Daoy (cell line): ENCODE results near the gene CELF4. TPM values are rescaled to one million over a fixed set of nuclear protein-coding genes. Genes with fewer than 3 reads are reported as not detected.
"Not testable (repeated sequence)": the region's sequence is repeated elsewhere in the genome, so short reads cannot be mapped to it uniquely, and the experiment has no call there.

Experiments
- DNase-seq: peaks from one replicate; pipeline ENCODE4 v3.0.0-alpha.2; 2015; ENCODE audit warnings: low read depth
- total RNA-seq: library from RNA; depleted of rRNA; stranded (reverse); fragments of >200 nt; shearing (Covaris generic); gene quantifications from 2 replicates; pipeline ENCODE4 v1.2.3, GENCODE V29; 2014

CELF4 gene
- total RNA-seq, 1 experiment from 2014 or later: not detected

DNA sequence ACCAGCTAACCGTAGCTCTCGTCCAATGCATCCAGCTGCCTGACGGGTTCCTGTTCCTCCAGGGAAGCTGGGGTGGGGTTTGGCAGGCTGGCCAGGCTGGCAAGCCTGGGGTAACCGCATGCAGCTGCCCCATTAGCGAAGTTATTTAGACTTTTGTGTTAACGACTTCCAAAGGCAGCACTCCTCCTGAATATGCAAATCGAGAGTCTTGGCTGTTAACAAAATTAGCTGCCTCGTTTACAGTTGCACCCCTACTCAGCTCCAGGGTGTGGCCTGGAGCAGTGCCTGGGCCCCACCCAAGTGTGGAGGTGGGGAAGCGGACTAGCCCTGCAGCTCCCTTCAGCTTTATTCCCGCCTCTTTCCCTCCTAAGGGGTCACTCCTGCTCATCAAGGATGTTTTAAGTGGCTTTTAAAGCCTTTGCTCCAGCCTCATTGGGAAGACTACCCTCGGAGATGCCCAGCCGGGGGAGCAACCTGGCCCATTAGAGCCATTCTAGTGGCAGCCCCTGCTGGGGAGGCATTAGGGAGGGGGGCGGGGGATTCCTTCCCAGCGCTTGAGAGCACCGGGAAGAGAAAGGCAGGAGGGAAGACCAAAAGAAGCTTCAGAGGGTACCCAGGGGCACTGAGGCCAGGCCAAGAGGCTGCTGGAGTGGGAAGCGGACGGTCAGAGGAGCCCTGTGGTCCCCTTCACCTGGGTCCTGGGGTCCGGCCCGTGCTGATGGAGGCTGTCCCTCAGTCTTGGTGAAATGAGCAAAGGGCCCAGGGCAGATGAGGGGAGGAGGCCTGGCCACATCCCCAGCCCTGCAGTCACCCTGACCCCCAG is 204.1 kb downstream of the CELF4 start:
- no peak for DNase-seq

DNA sequence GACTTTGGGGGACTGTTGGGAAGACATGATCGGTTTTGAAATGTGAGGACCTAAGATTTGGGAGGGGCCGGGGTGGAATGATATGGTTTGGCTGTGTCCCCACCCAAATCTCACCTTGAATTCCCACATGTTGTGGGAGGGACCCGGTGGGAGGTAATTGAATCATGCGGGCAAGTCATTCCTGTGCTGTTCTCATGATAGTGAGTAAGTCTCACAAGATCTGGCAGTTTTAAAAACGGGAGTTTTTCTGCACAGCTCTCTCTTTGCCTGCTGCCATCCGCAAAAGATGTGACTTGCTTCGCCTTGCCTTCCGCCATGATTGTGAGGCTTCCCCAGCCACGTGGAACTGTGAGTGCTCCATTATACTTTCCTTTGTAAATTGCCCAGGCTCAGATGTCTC is 207.5 kb downstream of the CELF4 start:
- not testable (repeated sequence) for DNase-seq

DNA sequence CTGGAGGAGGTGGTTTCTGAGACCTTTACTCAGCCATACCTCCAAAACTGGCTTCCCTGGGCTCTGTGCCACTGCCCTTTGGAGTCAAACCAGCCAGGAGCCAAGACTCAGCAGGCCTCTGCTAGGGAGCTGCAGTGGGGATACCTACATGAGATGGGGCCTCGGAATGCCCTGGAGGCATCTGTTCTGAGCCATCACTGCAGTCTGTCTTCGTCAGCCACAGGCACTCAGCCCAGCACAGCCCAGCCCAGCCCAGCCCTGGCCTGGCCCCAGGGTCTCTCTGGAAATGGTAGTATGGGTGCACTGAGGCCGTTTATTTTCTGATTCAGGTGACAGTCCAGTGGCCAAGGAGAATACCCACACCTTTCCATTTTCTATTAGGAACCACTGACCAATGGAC is 209.8 kb downstream of the CELF4 start:
- no peak for DNase-seq

DNA sequence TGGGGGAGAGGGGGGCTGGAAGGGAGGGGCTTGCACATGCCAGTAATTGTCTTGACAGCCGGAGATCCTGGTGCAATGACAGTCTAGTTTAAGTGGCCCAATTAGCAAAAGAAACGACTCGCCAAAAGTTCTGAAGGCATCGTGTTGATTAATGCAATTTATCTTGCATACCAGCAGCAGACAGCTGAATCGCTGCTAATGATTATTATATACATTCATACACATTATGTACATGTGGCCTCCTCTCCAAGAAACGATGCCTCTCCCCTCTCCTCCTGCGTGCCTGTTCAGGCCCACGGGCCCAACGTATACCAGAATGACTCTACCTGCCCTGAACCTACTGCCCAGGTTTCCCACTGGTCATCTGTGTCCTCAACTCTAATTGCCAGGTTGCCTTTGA is 214.5 kb downstream of the CELF4 start:
- DNase-seq: no peak

DNA sequence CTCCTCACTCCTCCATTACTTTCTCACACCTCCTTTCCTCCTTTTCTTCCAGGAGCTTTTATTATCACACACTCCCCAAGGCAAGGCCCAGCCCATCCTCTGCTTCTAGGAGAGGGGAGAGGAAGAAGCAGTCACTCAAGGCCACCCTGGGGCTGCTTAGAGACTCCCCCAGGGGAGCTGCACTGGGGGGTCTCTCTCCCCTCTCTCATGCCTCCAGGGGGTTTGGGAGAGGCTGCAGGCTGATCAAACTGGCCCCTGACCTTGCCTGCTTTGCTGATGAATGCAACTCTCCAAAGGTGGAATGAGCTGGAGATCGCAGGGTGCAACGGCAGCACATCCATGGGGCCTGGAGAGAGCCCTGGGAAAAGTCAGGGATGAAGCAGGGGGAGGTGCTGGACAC is 216.9 kb downstream of the CELF4 start:
- DNase-seq: no peak

DNA sequence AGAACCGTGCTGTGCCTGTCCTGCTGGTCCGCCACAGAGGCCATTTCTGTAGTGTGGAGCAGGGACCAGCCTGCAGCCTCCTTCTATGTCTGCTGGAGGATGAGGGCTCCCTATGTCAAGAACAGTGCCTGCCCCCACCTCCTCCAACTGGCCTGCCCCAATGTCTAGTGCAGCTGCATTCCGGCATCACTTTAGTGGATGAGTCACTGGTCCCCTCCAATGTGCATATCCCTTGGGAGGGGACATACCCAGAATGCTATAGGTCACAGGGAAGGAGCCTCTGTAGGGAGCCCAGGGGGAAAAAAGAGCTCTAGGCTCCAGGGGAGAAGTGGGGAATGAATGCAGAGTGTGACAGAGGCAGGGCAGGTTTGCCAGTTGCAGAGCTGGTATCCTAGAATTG is 219.6 kb downstream of the CELF4 start:
- DNase-seq: no peak

DNA sequence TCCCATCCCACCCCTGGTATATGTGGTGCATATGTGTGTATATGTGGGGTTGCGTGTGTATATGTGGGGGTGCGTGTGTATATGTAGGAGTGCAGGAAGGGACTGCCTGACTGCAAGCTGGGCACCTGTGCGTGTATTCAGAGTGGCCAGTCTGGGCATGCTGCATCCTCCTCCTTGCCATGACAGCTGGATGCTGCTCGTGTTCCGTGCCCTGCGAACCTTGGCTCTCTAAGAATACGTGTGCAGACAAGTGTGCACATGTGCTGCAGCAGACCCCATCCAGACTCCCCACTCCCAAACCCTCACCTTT is 222.1 kb downstream of the CELF4 start:
- DNase-seq: no peak

DNA sequence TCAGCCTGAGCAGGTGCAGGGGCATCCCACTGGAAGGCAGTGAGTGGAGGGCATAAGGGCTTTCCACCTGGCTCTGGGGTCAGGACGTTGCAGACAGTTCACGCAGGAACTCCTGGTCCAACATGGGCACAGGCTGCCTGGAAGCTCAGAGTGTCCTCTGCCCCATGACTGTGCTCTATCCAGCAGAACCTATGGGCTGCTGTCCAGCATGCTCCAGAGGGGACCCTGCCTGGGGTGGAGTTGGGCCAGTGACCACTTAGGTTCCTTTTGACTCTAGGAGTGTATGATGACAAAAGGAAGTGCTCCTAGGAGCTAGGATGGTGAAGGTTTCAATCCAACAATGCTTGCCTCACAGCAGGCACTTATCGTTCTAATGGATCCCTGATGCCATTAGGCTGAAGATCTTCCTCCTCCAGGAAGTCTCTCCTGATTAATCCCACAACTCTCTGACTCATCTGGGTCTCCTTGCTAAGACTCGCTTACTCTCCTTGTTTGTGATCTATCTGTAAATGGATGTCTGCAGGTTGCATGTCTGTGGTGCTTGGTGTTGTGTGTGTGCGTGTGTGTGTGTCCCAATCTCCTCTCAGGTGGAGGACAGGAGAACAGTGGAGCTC is 224.0 kb downstream of the CELF4 start:
- no peak for DNase-seq

DNA sequence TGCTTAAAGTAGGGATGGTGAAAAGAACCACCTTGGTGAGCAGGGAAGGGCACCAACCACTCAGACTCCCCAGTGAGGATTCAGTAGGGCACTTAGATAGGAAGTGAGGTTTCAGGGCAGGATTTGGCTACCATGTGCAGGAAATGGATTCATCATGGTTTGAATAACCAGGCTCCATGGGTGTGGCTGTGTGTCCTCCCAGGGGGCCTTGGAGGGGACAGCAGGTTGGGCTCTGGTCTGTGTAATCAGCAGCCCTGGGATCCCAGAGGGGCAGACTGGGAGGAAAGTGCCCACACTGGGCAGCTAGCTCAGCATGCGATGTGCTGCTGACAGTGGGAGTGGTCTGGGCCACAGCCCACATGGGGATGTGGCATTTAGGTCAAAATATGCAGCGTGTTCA is 224.6 kb downstream of the CELF4 start:
- peak; percentile 35 for DNase-seq

DNA sequence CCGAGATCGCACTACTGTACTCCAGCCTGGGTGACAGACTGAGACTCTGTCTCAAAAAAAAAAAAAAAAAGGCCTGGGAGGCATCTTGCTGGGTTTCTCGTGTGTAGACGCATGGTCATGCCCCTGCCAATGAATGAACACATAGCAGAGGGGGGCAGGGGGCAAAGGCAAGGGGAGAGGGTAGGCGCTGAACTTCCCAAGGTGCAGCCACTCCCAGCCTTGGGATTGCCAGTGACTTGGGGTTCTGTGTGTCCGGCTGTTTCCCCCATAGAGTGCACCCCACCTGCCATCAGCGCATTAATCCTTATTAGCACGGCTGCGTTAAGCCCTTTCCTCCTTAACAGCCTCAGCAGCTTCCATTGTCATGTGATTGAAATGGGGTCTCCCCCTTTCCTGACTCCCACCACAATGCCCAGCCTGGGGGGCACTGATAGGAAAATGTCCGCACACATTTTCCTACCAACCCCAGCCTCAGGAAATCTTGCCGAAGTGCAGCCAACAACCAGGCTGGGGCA is 225.8 kb downstream of the CELF4 start:
- DNase-seq: no peak

DNA sequence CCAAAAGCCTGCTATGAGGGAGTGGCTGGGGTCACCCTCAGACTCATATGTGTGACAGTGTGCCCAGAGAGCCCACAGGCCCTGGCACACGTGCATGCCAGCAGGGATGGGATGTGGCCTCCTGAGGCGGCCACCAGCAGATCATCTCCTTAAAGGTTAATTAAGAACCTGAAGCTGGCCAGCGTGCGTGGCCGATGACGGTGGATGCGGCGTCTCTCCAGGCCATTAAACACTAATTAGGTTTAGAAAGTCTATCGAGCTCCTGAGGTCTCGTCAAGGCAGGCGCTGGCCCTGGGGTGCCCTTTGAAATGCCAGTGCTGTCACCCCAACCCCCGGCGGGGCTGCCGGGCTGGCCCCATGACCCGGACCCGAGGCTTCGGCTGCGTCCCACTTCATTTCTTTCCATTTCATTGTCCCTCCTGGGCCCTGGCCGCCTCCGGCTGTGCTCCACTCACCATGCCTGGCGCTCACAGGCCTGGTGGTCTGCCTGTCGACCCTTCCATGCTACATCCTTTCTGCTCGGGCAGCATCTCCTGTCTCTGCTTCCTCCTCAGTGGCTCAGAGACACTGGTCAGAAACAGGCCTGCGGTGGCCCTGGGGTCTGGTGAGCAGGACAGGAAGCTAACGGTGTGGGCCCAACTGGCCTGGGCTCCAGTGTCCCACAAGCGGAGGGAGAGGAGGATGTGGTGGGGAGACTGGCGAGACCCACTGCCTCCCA is 228.9 kb downstream of the CELF4 start:
- no peak for DNase-seq

DNA sequence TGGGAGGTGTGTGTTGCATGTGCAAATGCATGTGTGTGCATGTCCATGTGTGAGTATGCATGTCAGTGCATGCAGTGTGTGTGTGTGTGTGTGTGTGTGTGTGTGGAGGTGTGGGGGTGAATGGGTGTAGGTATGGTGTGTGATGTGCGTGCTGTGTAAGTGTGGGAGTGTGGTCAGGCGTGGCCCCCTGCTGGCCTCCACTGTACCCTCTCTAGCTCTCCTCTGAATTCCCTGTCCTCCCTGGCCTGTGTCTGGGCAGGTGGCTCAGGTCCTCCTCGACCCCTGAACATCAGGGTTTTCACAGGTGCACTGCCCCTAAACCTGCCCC is 230.2 kb downstream of the CELF4 start:
- DNase-seq: peak; percentile 22

DNA sequence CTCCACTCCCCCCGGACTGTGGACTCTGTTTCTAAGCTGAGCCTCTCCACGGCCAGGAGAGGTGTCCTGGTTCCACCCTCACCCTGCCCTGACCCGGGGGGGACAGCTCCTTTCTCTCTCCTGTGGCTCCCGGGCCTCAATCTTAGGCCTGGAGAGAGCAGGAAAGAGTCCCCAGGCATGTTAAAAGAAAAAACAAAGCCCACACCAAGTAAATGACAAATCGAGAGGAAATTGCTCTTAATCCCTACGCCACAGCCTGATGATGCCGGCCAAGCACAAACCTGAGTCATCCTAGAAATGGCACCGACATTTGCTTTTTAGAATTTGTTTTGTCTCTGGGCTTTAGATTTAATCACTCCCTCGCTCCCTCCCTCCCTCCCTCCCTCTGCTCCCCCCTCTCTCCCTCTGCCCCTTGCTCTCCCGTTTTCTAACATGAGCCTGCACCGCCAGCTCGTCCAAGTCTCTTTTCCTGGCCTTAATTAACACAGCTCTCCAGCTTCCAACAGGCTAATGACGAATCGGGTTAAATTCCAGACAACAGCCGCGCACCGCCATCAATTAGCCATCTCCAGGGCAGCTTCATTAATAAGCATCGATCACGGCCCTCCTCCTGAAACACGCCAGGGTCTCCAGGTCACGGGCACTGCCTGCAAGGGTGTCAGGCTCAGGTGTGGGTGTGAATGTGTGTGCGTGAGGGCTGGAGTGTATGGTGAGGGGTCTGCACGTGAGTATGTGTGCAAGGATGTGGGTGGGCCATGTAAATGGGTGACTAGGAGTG is 230.8 kb downstream of the CELF4 start:
- peak; percentile 70 for DNase-seq

DNA sequence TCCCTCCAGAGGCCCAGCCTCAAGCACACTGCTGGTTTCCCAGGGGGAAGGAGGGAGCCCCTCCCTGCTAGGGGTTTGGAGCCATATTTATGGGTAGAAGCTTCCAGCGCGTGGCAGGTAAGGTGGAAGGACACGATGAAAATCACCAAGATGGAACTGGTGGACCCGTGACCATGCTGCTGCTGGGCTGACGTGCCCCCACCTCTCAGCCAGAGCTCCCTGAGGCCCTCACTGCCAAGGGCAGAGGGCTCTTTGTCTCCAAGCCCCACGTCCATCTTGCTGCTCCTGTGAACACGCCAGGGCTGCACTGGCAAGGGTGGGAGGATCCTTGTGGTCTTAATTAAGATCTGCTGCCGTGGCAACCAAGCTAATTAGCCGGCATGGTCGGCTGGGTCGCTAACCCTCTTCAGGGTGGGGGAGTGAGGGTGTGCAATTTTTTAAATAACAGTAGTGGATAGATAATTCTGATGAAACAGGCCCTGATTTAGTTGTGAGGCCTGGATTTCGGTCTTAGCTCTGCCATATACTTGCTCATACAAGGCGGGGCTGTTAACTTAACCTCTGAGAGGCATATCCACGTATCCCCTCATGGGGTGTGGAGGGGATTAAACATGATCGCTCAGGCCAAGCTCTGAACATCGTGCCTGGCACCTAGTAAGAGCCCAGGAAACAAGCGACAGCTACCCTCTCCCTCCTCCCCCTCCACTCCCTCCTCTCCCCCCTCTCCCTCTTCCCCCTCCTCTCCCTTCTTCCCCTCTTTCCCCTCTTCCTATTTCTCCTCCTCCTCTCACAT is 232.8 kb downstream of the CELF4 start:
- DNase-seq: no peak

DNA sequence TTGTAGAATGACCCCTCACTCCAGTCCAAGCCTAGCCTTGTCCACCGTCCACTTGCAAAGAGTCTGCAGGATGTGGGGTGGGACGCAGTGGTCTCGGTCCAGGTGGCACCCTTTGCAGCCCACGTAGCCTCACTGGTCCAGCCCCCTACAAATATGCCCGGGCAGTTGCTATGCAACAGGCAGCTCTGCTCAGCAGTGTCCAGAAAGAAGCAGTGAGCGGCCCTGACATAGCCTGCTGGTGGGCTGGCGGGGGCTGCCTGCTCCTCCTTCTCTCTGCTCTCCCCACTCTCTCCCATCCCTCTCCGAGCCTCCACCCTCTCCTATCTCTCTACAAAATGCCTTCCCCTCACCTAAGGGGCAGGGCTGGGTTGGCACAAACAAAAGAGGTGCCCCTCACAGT is 233.4 kb downstream of the CELF4 start:
- DNase-seq: no peak

DNA sequence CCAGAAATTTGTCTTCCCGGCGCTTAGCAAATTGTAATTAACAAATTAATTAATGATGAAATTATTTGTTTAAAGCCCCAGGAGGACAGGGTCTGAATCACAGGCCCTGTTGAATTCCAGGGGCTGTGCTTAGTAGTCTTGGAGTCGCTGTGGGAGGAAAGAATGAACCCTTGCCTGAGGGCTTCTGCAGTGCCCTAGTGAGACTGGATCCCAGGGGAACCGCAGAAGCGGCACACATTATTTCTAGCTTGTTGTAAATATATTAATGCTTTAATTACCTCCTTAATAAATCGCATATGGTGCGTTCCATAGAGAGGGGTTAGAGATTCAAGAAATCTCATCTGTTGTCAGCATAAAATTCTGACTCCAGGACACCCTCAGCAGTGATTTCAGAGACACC is 235.4 kb downstream of the CELF4 start:
- no peak for DNase-seq

DNA sequence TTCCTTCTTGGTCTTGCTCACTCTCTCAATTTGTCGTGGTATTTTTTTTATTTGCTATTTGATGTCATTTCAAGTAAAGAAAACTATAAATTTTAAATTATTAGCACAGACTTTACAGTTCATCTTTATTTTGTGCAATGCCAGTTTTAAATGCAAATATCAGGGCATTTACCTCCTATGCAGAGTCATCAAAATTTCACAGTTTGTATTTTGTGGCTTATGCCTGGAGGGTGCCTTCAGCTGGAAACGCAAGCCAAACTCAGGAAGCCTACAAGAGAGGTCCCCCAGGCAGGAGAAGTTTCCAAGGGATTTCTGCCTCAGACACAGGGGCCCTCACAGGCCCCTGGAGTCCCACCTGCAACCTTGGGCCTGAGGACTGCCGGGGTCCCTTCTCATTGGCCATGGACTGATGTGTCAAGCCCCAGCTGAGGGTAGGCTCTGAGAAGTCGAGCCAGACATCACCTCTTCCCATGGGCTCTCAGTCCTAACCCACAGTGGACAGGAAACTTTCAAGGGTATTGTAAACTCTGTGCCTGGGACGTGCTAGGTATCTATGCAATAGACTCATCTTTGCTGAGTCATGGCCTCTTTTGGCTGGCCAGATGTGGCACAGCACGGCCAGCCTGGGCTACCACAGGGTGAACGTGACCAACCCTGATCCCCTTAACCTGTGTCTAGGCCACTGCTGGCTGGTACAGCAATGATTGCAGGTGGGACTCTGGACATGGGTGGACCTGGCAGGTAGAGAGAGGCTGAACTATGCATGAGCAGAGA is 236.5 kb downstream of the CELF4 start:
- no peak for DNase-seq

DNA sequence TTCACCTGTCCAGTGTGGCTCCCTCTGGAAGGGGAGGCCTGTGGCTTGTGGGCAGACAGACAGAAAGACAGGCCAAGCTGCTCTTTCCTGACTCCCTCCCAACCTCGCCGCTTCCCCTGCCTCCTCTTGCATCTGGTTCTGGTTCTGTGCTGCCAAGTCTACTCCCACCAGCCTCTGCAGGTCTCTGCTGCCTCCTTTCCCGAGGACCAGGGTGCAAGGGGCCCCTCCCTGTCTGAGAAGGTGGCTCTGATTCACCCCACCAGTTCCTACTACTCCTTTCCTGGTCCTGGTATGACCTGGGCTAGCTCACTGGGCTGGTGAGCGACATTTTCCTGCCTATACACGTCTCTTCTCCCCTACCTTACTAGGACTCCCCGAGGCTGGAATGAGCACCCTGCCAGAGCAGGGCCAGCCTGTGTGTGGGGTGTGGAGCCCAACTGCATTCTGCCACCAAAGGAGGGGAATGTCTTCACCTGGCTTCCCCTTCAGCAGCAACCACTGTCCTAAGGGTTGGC is 238.5 kb downstream of the CELF4 start:
- no peak for DNase-seq

DNA sequence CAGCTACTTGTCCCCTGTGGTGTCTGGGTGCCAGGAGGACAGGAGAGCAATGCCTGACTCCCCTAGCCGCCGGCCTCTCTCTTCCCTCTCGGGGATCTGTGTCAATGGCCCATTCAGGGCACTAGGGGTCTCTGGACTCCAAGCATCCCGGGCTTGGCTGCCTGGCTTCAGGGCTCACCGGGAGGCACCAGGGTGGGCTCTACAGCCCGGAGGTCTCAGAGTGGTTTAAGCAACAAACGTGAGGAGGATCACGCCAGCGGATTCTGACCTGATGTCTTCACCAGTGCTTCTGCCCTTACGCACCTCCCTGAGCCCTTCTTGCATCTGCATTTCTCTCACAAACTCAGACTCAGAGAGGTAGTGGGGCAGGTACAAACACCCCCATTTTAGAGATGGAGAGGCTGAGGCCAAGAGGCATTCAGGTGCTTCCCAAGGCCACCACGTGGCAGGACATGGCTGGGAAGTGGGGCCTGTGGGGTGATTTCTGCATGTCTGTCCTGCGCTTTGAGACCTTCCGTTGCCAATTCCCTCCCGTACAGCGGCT is 243.0 kb downstream of the CELF4 start:
- peak; percentile 43 for DNase-seq
